GM21360 (cell line): ENCODE results near the gene THBD.

ENCODE experiments used
- ATAC-seq: cut with Tn5 transposase; IDR thresholded peaks from one replicate; pipeline ENCODE4 v1.9.1; 2021; ENCODE audit warnings: mild to moderate bottlenecking, moderate library complexity; ENCODE audit not compliant: unreplicated experiment

THBD gene

GRCh38 chr20:23085436-23086055 lies 36.1 kb upstream of the THBD start:
- ATAC-seq = no peak

GRCh38 chr20:23084845-23085365 lies 35.4 kb upstream of the THBD start:
- ATAC-seq = no peak

- no peak for ATAC-seq
These were observed 34.9 kb upstream of the THBD start for GRCh38 chr20:23084282-23084844.

GRCh38 chr20:23083553-23084220 lies 34.2 kb upstream of the THBD start:
- no peak for ATAC-seq

- no peak for ATAC-seq
These were observed 33.5 kb upstream of the THBD start for GRCh38 chr20:23082846-23083552.

- ATAC-seq = no peak
These were observed 31.9 kb upstream of the THBD start for GRCh38 chr20:23081263-23081819.

GRCh38 chr20:23080521-23080920 lies 31.0 kb upstream of the THBD start:
- ATAC-seq = no peak

GRCh38 chr20:23079926-23080325 lies 30.5 kb upstream of the THBD start:
- ATAC-seq = no peak

- ATAC-seq = no peak
These were observed 29.5 kb upstream of the THBD start for GRCh38 chr20:23079016-23079351.

- no peak for ATAC-seq
These were observed 29.0 kb upstream of the THBD start for GRCh38 chr20:23078351-23079015.

GRCh38 chr20:23077277-23077676 lies 27.8 kb upstream of the THBD start:
- no peak for ATAC-seq

- ATAC-seq = no peak
These were observed 24.6 kb upstream of the THBD start for GRCh38 chr20:23074052-23074451.

GRCh38 chr20:23072892-23073586 lies 23.6 kb upstream of the THBD start:
- ATAC-seq = no peak

- no peak for ATAC-seq
These were observed 22.5 kb upstream of the THBD start for GRCh38 chr20:23071996-23072395.

- ATAC-seq = no peak
These were observed 21.9 kb upstream of the THBD start for GRCh38 chr20:23071398-23071797.

- no peak for ATAC-seq
These were observed 19.6 kb upstream of the THBD start for GRCh38 chr20:23069108-23069507.

GRCh38 chr20:23068283-23068682 lies 18.8 kb upstream of the THBD start:
- ATAC-seq = no peak

- ATAC-seq = no peak
These were observed 17.3 kb upstream of the THBD start for GRCh38 chr20:23066772-23067171.

- no peak for ATAC-seq
These were observed 16.1 kb upstream of the THBD start for GRCh38 chr20:23065266-23066201.
